Type B pancreatic cell (in vitro differentiated cells): ENCODE results near the gene HAPLN2. TPM values are rescaled to one million over a fixed set of nuclear protein-coding genes. Genes with fewer than 3 reads are reported as not detected.

Experiments
- DNase-seq: peaks from one replicate; pipeline ENCODE4 v3.0.0; 2021; ENCODE audit warnings: mixed read lengths; ENCODE audit not compliant: unreplicated experiment; ENCODE audit errors: extremely low spot score
- H3K27ac Mint-ChIP-seq: 2 replicates; pipeline ENCODE4 v1.8.0; 2021; ENCODE audit warnings: mild to moderate bottlenecking, mixed read lengths
- H3K27me3 Mint-ChIP-seq: 2 replicates; pipeline ENCODE4 v1.8.0; 2021; ENCODE audit warnings: mixed read lengths
- H3K36me3 Mint-ChIP-seq: 2 replicates; pipeline ENCODE4 v1.8.0; 2021; ENCODE audit warnings: mixed read lengths
- H3K4me1 Mint-ChIP-seq: one replicate; pipeline ENCODE4 v1.8.0; 2021; ENCODE audit warnings: mixed read lengths; ENCODE audit not compliant: unreplicated experiment
- H3K4me3 Mint-ChIP-seq: 2 replicates; pipeline ENCODE4 v1.8.0; 2021; ENCODE audit warnings: mild to moderate bottlenecking, mixed read lengths
- H3K9me3 Mint-ChIP-seq: 2 replicates; pipeline ENCODE4 v1.8.0; 2021; ENCODE audit warnings: mixed read lengths
- total RNA-seq: library from RNA; stranded (reverse); gene quantifications from 2 replicates; pipeline ENCODE4 v1.2.1, GENCODE V29; 2021; ENCODE audit warnings: low replicate concordance
- TF ChIP-seq, protein P1 (sequence below): fragments of 200-600 bp; sonication (generic); conservative IDR thresholded peaks from 2 replicates; pipeline ENCODE4 v1.5.0; 2021; ENCODE audit warnings: antibody characterized with exemption, mild to moderate bottlenecking

HAPLN2 gene
- total RNA-seq, 1 donor from 2014 or later = not detected

DNA sequence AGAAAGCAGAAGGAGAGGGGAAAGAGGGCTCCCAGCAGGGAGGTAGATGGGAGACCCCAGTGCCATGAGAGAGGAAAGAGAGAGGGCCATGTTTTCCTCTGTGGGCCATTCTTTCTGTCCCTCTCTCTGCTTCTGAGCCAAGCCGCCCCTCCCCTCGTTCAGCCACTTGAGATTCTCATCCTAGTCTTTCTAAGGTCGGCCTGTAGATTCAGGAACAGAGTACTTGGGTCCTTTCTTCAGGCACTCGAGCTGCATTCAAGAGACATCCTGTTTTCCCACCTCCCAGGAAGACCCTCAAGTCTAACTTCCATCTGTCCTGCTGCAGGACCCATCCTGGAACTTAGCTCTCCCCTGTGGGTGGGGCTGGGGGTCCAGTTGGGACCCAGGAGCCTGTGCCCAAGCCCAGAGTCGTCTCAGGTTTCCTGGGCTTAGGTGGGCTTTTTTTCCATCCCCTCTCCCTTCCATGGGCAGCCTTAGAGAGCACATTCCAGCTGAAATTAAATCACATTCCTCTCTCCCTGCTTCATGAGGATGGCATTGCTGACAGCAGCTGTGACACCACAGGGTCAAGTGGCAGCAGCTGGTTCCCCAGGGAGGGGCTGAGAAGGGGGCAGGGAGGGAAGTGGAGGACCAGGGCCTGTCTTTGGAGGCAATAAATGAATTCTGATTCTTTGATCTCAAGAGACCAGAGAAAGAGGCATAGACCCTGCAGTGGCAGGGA is 45.0 kb downstream of the HAPLN2 start:
- Mint-ChIP-seq H3K27ac (peak overlapping the region; percentile 70), H3K9me3 (no peaks in the 10 kb centered on the region), H3K4me3 (no peak overlapping the region), H3K36me3 (no peaks in the 10 kb centered on the region), H3K27me3 (peaks cover 12% of the 10 kb centered on the region), H3K4me1 (peaks cover 85% of the 10 kb centered on the region)
- TF ChIP-seq, protein P1, sequence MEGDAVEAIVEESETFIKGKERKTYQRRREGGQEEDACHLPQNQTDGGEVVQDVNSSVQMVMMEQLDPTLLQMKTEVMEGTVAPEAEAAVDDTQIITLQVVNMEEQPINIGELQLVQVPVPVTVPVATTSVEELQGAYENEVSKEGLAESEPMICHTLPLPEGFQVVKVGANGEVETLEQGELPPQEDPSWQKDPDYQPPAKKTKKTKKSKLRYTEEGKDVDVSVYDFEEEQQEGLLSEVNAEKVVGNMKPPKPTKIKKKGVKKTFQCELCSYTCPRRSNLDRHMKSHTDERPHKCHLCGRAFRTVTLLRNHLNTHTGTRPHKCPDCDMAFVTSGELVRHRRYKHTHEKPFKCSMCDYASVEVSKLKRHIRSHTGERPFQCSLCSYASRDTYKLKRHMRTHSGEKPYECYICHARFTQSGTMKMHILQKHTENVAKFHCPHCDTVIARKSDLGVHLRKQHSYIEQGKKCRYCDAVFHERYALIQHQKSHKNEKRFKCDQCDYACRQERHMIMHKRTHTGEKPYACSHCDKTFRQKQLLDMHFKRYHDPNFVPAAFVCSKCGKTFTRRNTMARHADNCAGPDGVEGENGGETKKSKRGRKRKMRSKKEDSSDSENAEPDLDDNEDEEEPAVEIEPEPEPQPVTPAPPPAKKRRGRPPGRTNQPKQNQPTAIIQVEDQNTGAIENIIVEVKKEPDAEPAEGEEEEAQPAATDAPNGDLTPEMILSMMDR = no peak
- DNase-seq = no peak

DNA sequence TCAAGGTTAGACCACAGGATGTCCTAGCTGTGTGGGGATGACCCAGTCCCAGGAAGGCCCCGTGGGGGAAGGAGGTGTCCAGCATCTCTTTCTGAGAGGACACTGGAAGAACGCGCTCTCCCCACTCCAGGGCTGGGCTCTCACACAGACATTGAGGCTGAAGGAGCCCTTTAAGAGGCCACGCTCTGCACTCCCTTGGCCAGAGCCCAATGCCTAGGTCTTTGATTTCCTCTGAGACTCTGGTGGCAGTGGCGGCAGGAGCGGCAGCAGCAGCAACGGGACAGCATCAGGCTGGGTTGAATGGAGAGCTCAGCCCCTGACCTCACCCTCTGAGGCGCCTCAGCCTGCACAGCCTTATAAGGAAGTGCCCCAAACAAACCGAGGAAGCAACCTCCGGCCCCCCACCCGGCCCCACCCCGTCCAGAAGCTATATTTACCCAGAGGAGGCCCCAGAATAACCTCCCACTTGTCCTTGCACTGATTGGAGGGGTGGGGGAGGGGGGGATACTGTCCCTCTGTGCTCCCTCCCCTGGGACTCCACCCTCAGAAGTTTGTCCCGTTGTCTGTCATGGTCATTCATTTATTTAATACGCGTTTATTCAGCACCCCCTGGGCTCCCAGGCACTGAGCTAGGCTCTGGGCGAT is 45.7 kb downstream of the HAPLN2 start:
- TF ChIP-seq, protein P1 = no peak
- Mint-ChIP-seq H3K36me3 (no peaks in the 10 kb centered on the region), H3K9me3 (no peaks in the 10 kb centered on the region), H3K27ac (peak overlapping the region; percentile 70), H3K27me3 (peaks cover 5% of the 10 kb centered on the region), H3K4me1 (peaks cover 83% of the 10 kb centered on the region), H3K4me3 (no peak overlapping the region)
- no peak for DNase-seq

DNA sequence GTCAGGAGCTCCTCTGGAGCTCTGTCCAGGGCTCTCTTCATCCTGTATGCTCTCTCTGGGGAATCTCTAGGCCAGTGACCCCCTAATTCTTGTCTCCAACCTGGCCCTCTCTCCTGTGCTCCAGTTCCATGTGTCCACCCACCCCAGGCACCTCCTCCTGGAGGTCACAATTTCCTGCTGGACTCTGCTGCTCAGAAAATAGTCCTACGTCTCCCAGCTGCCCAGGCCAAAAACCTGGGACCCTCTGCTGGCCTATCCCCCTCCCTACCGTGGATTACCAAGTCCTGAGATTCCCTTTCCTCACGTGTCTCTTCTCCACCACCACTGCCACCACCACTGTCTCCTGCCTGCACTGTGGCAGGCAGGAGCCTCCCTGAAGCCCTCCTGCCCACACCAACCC is 46.3 kb downstream of the HAPLN2 start:
- H3K4me1 Mint-ChIP-seq = peaks cover 77% of the 10 kb centered on the region
- DNase-seq = no peak
- H3K36me3 Mint-ChIP-seq = no peaks in the 10 kb centered on the region
- TF ChIP-seq, protein P1 = no peak
- no peaks in the 10 kb centered on the region for H3K9me3 Mint-ChIP-seq
- H3K27ac Mint-ChIP-seq = peak overlapping the region; percentile 63
- H3K4me3 Mint-ChIP-seq = peak overlapping the region; percentile 67
- no peaks in the 10 kb centered on the region for H3K27me3 Mint-ChIP-seq

DNA sequence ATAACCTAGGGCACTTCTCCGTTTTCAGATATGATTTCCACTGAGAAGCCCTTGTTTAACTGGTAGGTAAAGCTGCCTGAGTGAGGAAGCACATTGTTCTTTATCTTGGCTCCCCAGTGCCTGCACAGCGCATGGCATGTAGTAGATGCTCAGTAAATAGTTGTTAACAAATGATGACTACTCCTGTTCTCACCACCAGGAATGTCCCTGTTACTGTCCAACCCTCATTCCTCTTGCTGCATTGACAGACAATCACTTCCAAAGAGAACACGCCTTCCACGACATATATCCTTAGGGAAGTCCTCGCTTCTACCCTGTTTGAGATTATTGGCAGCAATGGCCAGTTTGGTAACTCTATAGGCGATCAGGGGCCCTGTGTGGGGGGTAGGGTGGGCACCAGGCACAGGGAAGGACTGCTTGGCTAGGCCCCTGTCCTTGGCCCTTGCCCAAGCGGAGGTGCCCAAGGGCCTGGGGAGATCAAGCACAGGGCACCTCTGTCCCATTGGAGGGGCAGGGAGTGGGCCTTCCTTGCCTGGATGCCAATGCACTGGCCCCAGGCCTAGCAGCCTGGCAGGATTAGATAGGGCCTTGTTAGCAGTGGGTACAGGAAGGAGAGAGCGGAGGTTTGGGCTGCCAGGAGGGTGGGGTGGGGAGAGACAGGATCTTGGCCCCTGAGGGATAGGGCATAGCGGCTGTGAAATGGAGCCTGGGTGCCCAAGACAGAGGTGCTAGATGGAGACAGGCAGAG is 47.8 kb downstream of the HAPLN2 start:
- Mint-ChIP-seq H3K4me1 (peaks cover 72% of the 10 kb centered on the region), H3K9me3 (no peaks in the 10 kb centered on the region), H3K4me3 (peak overlapping the region; percentile 15), H3K27ac (peak overlapping the region; percentile 64), H3K36me3 (no peaks in the 10 kb centered on the region), H3K27me3 (peaks cover 10% of the 10 kb centered on the region)
- TF ChIP-seq, protein P1 = no peak
- no peak for DNase-seq

DNA sequence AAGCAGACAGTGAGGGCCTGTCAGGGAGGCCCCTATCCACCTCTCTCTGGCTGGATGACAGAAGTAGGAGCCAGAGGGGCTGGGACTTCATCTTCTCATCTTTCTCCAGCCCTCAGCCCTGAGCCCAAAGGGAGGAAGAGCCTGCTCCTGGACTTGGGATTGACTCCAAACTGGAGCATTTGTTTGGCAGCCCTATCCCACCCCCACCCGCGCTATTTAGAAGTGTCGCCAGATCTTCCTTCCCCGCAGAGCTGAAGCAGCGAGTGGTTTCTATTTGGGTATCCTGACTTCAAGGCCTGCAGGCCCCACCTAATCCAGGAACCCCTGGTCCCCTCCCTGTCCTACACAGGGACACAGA is 48.4 kb downstream of the HAPLN2 start:
- TF ChIP-seq, protein P1 = no peak
- no peaks in the 10 kb centered on the region for H3K9me3 Mint-ChIP-seq
- no peak overlapping the region for H3K4me3 Mint-ChIP-seq
- peak overlapping the region; percentile 64 for H3K27ac Mint-ChIP-seq
- peaks cover 5% of the 10 kb centered on the region for H3K36me3 Mint-ChIP-seq
- H3K27me3 Mint-ChIP-seq = peaks cover 16% of the 10 kb centered on the region
- H3K4me1 Mint-ChIP-seq = peaks cover 68% of the 10 kb centered on the region
- no peak for DNase-seq
